ENCODE measurements around the gene NGDN. TPM values are rescaled to one million over a fixed set of nuclear protein-coding genes. Genes with fewer than 3 reads are reported as not detected.

The NGDN gene
- total RNA-seq (2022; extraction: Qiagen RNA extraction), result 56.7 to 74.9 TPM (median 61.2 TPM) in 5 replicates

GRCh38 chr14:23469127-23469905 lies at the start of gene NGDN:
NGDN (plus strand) TSS chr14:23469703; CDS start chr14:23469716, 13 bp downstream.

GRCh38 chr14:23435543-23436326 lies 33.8 kb upstream of the NGDN start, which contains the start of gene MYH7:
MYH7 (minus strand) TSS chr14:23435660; CDS start chr14:23433732, 1,928 bp downstream.

Other genes with a start within 250 kb of the NGDN start
- gene RNF212B, start 231.8 kb upstream of the NGDN start, total RNA-seq (2022; extraction: Qiagen RNA extraction), result not detected in 5 replicates
- 6.6 to 10.9 TPM (median 7.9 TPM) in 5 replicates for gene HOMEZ, start 183.6 kb upstream of the NGDN start, total RNA-seq (2022; extraction: Qiagen RNA extraction)
- gene PPP1R3E, start 166.8 kb upstream of the NGDN start, total RNA-seq (2022; extraction: Qiagen RNA extraction), result 2.8 to 4.6 TPM (median 4.0 TPM) in 5 replicates
- 15.9 to 20.7 TPM (median 19.0 TPM) in 5 replicates for gene BCL2L2, start 162.9 kb upstream of the NGDN start, total RNA-seq (2022; extraction: Qiagen RNA extraction)
- 142 to 156 TPM (median 145 TPM) in 5 replicates for gene PABPN1, start 148.2 kb upstream of the NGDN start, total RNA-seq (2022; extraction: Qiagen RNA extraction)
- 5.5 to 9.4 TPM (median 6.6 TPM) in 5 replicates for gene SLC22A17, start 116.8 kb upstream of the NGDN start, total RNA-seq (2022; extraction: Qiagen RNA extraction)
- not detected in 5 replicates for gene EFS, start 104.5 kb upstream of the NGDN start, total RNA-seq (2022; extraction: Qiagen RNA extraction)
- gene IL25, start 96.9 kb upstream of the NGDN start, total RNA-seq (2022; extraction: Qiagen RNA extraction), result not detected in 5 replicates
- not detected in 5 replicates for gene CMTM5, start 92.7 kb upstream of the NGDN start, total RNA-seq (2022; extraction: Qiagen RNA extraction)
- 0.03 to 0.11 TPM (median 0.06 TPM) in 4 of 5 replicates, not detected in the other for gene MYH6, start 61.4 kb upstream of the NGDN start, total RNA-seq (2022; extraction: Qiagen RNA extraction)
- not detected in 5 replicates for gene MYH7, start 34.0 kb upstream of the NGDN start, total RNA-seq (2022; extraction: Qiagen RNA extraction)
- gene ZFHX2, start 82.1 kb downstream of the NGDN start, total RNA-seq (2022; extraction: Qiagen RNA extraction), result 0.47 to 0.95 TPM (median 0.81 TPM) in 5 replicates
- 12.6 to 14.9 TPM (median 13.7 TPM) in 5 replicates for gene THTPA, start 86.6 kb downstream of the NGDN start, total RNA-seq (2022; extraction: Qiagen RNA extraction)
- 41.8 to 55.8 TPM (median 48.2 TPM) in 5 replicates for gene AP1G2, start 98.1 kb downstream of the NGDN start, total RNA-seq (2022; extraction: Qiagen RNA extraction)
- 0.05 to 0.06 TPM (median 0.06 TPM) in 3 of 5 replicates, not detected in the others for gene JPH4, start 109.1 kb downstream of the NGDN start, total RNA-seq (2022; extraction: Qiagen RNA extraction)
- 5.4 to 8.5 TPM (median 6.2 TPM) in 5 replicates for gene DHRS2, start 166.7 kb downstream of the NGDN start, total RNA-seq (2022; extraction: Qiagen RNA extraction)

Data from A549 treated with Mapracorat at 1 μM for 4 hours (cell line).